ENCODE measurements around the gene PRKCA.

PRKCA gene

DNA sequence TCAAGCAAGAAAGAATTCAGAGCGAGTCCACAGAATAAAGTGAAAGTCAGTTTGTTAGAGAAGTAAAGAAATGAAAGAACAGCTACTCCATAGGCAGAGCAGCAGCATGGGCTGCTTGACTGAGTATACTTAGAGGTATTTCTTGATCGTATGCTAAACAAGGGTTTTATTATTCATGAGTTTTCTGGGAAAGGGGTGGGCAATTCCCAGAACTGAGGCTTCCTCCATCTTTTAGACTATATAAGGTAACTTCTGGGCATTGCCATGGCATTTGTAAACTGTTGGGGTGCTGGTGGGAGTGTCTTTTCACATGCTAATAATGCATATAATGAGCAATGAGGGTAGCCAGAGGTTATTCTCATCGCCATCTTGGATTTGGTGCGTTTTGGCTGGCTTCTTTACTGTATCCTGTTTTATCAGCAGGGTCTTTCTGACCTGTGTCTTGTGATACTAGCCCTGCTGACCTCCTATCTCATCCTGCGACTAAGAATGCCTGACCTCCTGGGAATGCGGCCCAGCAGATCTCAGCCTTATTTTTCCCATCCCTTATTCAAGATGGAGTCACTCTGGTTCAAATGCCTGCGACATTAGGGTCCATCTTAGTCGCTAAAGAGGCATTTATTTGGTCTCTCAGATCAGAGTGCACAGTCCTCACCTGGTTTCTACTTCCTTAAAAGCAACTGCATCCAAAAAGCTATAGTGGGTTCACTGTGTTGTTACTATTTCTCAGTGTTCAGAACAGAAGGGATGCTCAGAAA is 432.0 kb downstream of the PRKCA start:
- Histone ChIP-seq H2AK5ac (ENCODE audit: low read length) (no peak overlapping the region), H3K79me2 (ENCODE audit: control insufficient read depth, insufficient read depth, low read length, poor library complexity) (no peaks in the 10 kb centered on the region), H3K36me3 (ENCODE audit: control insufficient read depth in 1 of 2, insufficient read depth in 2 of 2, low read length in 2 of 2) (no peaks in the 10 kb centered on the region), H3K23ac (ENCODE audit: low read length) (no peak overlapping the region), H2BK12ac (ENCODE audit: low read length) (no peak overlapping the region), H3K79me1 (ENCODE audit: low read length) (no peaks in the 10 kb centered on the region), H3K4me3 (ENCODE audit: low read depth, low read length) (no peak overlapping the region), H4K12ac (ENCODE audit: low read depth, low read length) (no peak overlapping the region), H4K8ac (ENCODE audit: low read depth, low read length) (no peak overlapping the region), H3K4me1 (ENCODE audit: control insufficient read depth in 1 of 2, insufficient read depth in 2 of 2, low read length in 2 of 2) (no peaks in the 10 kb centered on the region), H3K9me3 (ENCODE audit: insufficient read depth, low read depth, low read length) (no peaks in the 10 kb centered on the region), H2BK5ac (ENCODE audit: low read depth, low read length, poor library complexity) (no peak overlapping the region), H3K4ac (ENCODE audit: low read depth, low read length) (no peak overlapping the region), H3K4me2 (ENCODE audit: low read length) (no peak overlapping the region), H2AFZ (ENCODE audit: insufficient read depth, low read length, poor library complexity) (no peak overlapping the region), H4K91ac (ENCODE audit: low read depth, low read length) (no peak overlapping the region), H2BK120ac (ENCODE audit: insufficient read depth, low read length, poor library complexity) (no peak overlapping the region), H3K18ac (ENCODE audit: low read length) (no peak overlapping the region), H3K14ac (ENCODE audit: low read length) (no peak overlapping the region), H3K9ac (ENCODE audit: low read length) (no peak overlapping the region), H3K27ac (ENCODE audit: low read depth, low read length) (no peak overlapping the region), H3K27me3 (ENCODE audit: insufficient read depth, low read length) (no peaks in the 10 kb centered on the region)
- DNase-seq: no peak
- no CpG with 5 or more reads among the region's 8 CpGs for WGBS (ENCODE audit: extremely low coverage, insufficient coverage, insufficient read length)

DNA sequence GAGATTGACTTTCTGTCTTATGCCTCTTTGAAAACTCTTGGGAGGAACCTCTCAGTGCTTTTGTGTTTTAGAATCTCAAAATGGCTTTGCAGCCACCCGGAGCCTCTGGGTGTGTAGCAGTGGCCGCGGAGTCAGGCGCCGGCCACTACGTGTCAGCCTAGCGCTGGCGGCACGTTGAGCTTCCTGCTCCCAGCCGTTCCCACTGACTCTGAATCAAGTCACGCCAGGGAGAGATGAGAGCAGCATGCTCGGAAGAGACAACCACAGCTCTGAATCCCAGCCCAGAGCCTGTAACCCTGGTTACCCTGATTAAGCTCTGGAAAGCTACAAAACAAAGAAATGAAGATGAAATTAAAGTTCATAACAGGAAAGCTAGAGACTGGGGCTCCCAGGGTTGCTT is 435.1 kb downstream of the PRKCA start:
- H2AK5ac ChIP-seq (ENCODE audit: low read length): no peak overlapping the region
- H3K4ac ChIP-seq (ENCODE audit: low read depth, low read length): no peak overlapping the region
- no peak overlapping the region for H4K91ac ChIP-seq (ENCODE audit: low read depth, low read length)
- H2AFZ ChIP-seq (ENCODE audit: insufficient read depth, low read length, poor library complexity): no peak overlapping the region
- no peak overlapping the region for H3K4me2 ChIP-seq (ENCODE audit: low read length)
- peaks cover 0 to 3% of the 10 kb centered on the region in 2 experiments for H3K4me1 ChIP-seq (ENCODE audit: control insufficient read depth in 1 of 2, insufficient read depth in 2 of 2, low read length in 2 of 2)
- no peaks in the 10 kb centered on the region for H3K79me1 ChIP-seq (ENCODE audit: low read length)
- H3K9ac ChIP-seq (ENCODE audit: low read length): no peak overlapping the region
- no peak overlapping the region for H3K14ac ChIP-seq (ENCODE audit: low read length)
- H4K8ac ChIP-seq (ENCODE audit: low read depth, low read length): no peak overlapping the region
- no peak overlapping the region for H2BK120ac ChIP-seq (ENCODE audit: insufficient read depth, low read length, poor library complexity)
- no peak for DNase-seq
- no peak overlapping the region for H3K27ac ChIP-seq (ENCODE audit: low read depth, low read length)
- no peak overlapping the region for H3K18ac ChIP-seq (ENCODE audit: low read length)
- no peak overlapping the region for H3K4me3 ChIP-seq (ENCODE audit: low read depth, low read length)
- H3K23ac ChIP-seq (ENCODE audit: low read length): no peak overlapping the region
- H3K36me3 ChIP-seq (ENCODE audit: control insufficient read depth in 1 of 2, insufficient read depth in 2 of 2, low read length in 2 of 2): no peaks in the 10 kb centered on the region
- WGBS (ENCODE audit: extremely low coverage, insufficient coverage, insufficient read length): no CpG with 5 or more reads among the region's 12 CpGs
- no peak overlapping the region for H2BK12ac ChIP-seq (ENCODE audit: low read length)
- H4K12ac ChIP-seq (ENCODE audit: low read depth, low read length): no peak overlapping the region
- H2BK5ac ChIP-seq (ENCODE audit: low read depth, low read length, poor library complexity): no peak overlapping the region
- H3K27me3 ChIP-seq (ENCODE audit: insufficient read depth, low read length): no peaks in the 10 kb centered on the region
- H3K79me2 ChIP-seq (ENCODE audit: control insufficient read depth, insufficient read depth, low read length, poor library complexity): no peaks in the 10 kb centered on the region
- no peaks in the 10 kb centered on the region for H3K9me3 ChIP-seq (ENCODE audit: insufficient read depth, low read depth, low read length)

DNA sequence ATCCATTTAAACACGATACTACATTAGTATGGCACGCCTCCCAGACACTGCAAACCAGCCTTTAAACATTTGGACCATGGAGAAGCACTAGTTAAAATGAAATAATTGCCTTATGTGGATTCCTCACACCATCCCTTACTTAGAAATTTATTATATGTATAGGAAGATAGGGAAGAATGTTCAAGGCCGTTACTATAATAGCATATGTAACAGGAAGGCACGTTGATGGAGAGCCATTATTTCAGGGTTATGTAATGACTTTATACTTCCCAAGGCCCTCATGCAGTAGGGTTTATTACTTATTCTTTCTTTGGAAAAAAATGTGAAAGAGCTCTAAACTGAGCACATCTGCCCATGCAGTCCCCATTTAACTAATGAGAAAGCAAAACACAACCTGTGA is 435.9 kb downstream of the PRKCA start:
- H3K79me2 ChIP-seq (ENCODE audit: control insufficient read depth, insufficient read depth, low read length, poor library complexity): no peaks in the 10 kb centered on the region
- no peak overlapping the region for H2AK5ac ChIP-seq (ENCODE audit: low read length)
- H2BK12ac ChIP-seq (ENCODE audit: low read length): no peak overlapping the region
- H3K9ac ChIP-seq (ENCODE audit: low read length): no peak overlapping the region
- no peak overlapping the region for H3K23ac ChIP-seq (ENCODE audit: low read length)
- no peak overlapping the region for H4K91ac ChIP-seq (ENCODE audit: low read depth, low read length)
- H3K14ac ChIP-seq (ENCODE audit: low read length): no peak overlapping the region
- H3K9me3 ChIP-seq (ENCODE audit: insufficient read depth, low read depth, low read length): no peaks in the 10 kb centered on the region
- no peak overlapping the region for H3K4me2 ChIP-seq (ENCODE audit: low read length)
- DNase-seq: no peak
- peaks cover 0 to 3% of the 10 kb centered on the region in 2 experiments for H3K4me1 ChIP-seq (ENCODE audit: control insufficient read depth in 1 of 2, insufficient read depth in 2 of 2, low read length in 2 of 2)
- H2AFZ ChIP-seq (ENCODE audit: insufficient read depth, low read length, poor library complexity): no peak overlapping the region
- no peak overlapping the region for H2BK120ac ChIP-seq (ENCODE audit: insufficient read depth, low read length, poor library complexity)
- no peak overlapping the region for H4K12ac ChIP-seq (ENCODE audit: low read depth, low read length)
- no CpG with 5 or more reads among the region's 4 CpGs for WGBS (ENCODE audit: extremely low coverage, insufficient coverage, insufficient read length)
- H3K79me1 ChIP-seq (ENCODE audit: low read length): no peaks in the 10 kb centered on the region
- H3K4ac ChIP-seq (ENCODE audit: low read depth, low read length): no peak overlapping the region
- no peak overlapping the region for H3K18ac ChIP-seq (ENCODE audit: low read length)
- H3K36me3 ChIP-seq (ENCODE audit: control insufficient read depth in 1 of 2, insufficient read depth in 2 of 2, low read length in 2 of 2): no peaks in the 10 kb centered on the region
- H4K8ac ChIP-seq (ENCODE audit: low read depth, low read length): no peak overlapping the region
- no peak overlapping the region for H3K27ac ChIP-seq (ENCODE audit: low read depth, low read length)
- H2BK5ac ChIP-seq (ENCODE audit: low read depth, low read length, poor library complexity): no peak overlapping the region
- H3K4me3 ChIP-seq (ENCODE audit: low read depth, low read length): no peak overlapping the region
- H3K27me3 ChIP-seq (ENCODE audit: insufficient read depth, low read length): no peaks in the 10 kb centered on the region

DNA sequence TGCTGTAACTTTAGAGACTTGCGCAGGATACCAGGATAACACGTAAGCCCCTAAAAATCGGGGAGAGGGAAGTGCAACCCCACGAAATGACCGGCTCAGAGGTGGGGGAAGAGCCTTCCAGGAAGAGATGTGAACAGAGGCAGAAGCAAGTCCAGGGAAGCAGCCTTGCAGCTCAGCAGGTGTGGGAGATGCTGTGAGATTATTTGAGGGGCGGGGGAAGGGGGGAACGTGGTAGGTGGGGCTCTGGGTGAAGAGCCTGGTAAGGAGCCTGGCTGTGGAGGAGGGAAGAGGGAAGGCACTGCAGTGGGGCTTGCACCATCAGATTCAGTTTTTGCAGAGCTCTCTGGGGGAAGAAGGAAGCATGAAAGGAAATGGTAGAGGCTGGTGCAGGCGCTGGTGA is 437.1 kb downstream of the PRKCA start:
- H2AFZ ChIP-seq (ENCODE audit: insufficient read depth, low read length, poor library complexity): no peak overlapping the region
- H3K4me1 ChIP-seq (ENCODE audit: control insufficient read depth in 1 of 2, insufficient read depth in 2 of 2, low read length in 2 of 2): peaks cover 0 to 3% of the 10 kb centered on the region in 2 experiments
- H3K14ac ChIP-seq (ENCODE audit: low read length): no peak overlapping the region
- H3K23ac ChIP-seq (ENCODE audit: low read length): no peak overlapping the region
- no peak overlapping the region for H3K4me2 ChIP-seq (ENCODE audit: low read length)
- DNase-seq: no peak
- H3K27ac ChIP-seq (ENCODE audit: low read depth, low read length): no peak overlapping the region
- no peak overlapping the region for H2BK120ac ChIP-seq (ENCODE audit: insufficient read depth, low read length, poor library complexity)
- H3K18ac ChIP-seq (ENCODE audit: low read length): no peak overlapping the region
- H2AK5ac ChIP-seq (ENCODE audit: low read length): no peak overlapping the region
- H3K36me3 ChIP-seq (ENCODE audit: control insufficient read depth in 1 of 2, insufficient read depth in 2 of 2, low read length in 2 of 2): no peaks in the 10 kb centered on the region
- H4K12ac ChIP-seq (ENCODE audit: low read depth, low read length): no peak overlapping the region
- no peaks in the 10 kb centered on the region for H3K27me3 ChIP-seq (ENCODE audit: insufficient read depth, low read length)
- no peaks in the 10 kb centered on the region for H3K79me2 ChIP-seq (ENCODE audit: control insufficient read depth, insufficient read depth, low read length, poor library complexity)
- no peak overlapping the region for H2BK5ac ChIP-seq (ENCODE audit: low read depth, low read length, poor library complexity)
- no peak overlapping the region for H4K8ac ChIP-seq (ENCODE audit: low read depth, low read length)
- H4K91ac ChIP-seq (ENCODE audit: low read depth, low read length): no peak overlapping the region
- H3K9me3 ChIP-seq (ENCODE audit: insufficient read depth, low read depth, low read length): no peaks in the 10 kb centered on the region
- no peak overlapping the region for H3K4ac ChIP-seq (ENCODE audit: low read depth, low read length)
- WGBS (ENCODE audit: extremely low coverage, insufficient coverage, insufficient read length): no CpG with 5 or more reads among the region's 8 CpGs
- H3K4me3 ChIP-seq (ENCODE audit: low read depth, low read length): no peak overlapping the region
- H2BK12ac ChIP-seq (ENCODE audit: low read length): no peak overlapping the region
- no peaks in the 10 kb centered on the region for H3K79me1 ChIP-seq (ENCODE audit: low read length)
- no peak overlapping the region for H3K9ac ChIP-seq (ENCODE audit: low read length)

All from trophoblast cell (in vitro differentiated cells and primary cell).